Measurements from ENCODE around the gene ABCD3.
"Not testable (repeated sequence)": the region's sequence is repeated elsewhere in the genome, so short reads cannot be mapped to it uniquely, and the experiment has no call there.

The ABCD3 gene

GRCh38 chr1:94417978-94418663 is at the start of gene ABCD3:
Gene ABCD3 (plus strand): TSS chr1:94418389. CDS start chr1:94418479, 90 bp downstream.
- DNase-seq, result peak; percentile 98

GRCh38 chr1:94372771-94373170 is 45.4 kb upstream of the ABCD3 start:
- DNase-seq, result not testable (repeated sequence)

- not testable (repeated sequence) for DNase-seq
Observed at GRCh38 chr1:94373311-94373710, 44.9 kb upstream of the ABCD3 start.

GRCh38 chr1:94375666-94376065 is 42.5 kb upstream of the ABCD3 start:
- DNase-seq, result not testable (repeated sequence)

GRCh38 chr1:94378493-94378892 is 39.7 kb upstream of the ABCD3 start:
- not testable (repeated sequence) for DNase-seq

GRCh38 chr1:94379615-94380014 is 38.6 kb upstream of the ABCD3 start:
- DNase-seq, result no peak

GRCh38 chr1:94382201-94382600 is 36.0 kb upstream of the ABCD3 start:
- no peak for DNase-seq

GRCh38 chr1:94383966-94384408 is 34.2 kb upstream of the ABCD3 start:
- DNase-seq, result no peak

GRCh38 chr1:94384485-94385265 is 33.5 kb upstream of the ABCD3 start:
- no peak for DNase-seq

GRCh38 chr1:94385308-94385929 is 32.8 kb upstream of the ABCD3 start:
- peak; percentile 7 for DNase-seq

- DNase-seq, result no peak
Observed at GRCh38 chr1:94389298-94389697, 28.9 kb upstream of the ABCD3 start.

GRCh38 chr1:94394247-94394646 is 23.9 kb upstream of the ABCD3 start:
- no peak for DNase-seq

GRCh38 chr1:94395231-94395630 is 23.0 kb upstream of the ABCD3 start:
- DNase-seq, result no peak

- DNase-seq, result no peak
Observed at GRCh38 chr1:94395748-94396309, 22.4 kb upstream of the ABCD3 start.

- peak; percentile 35 for DNase-seq
Observed at GRCh38 chr1:94396356-94397010, 21.7 kb upstream of the ABCD3 start.

- DNase-seq, result no peak
Observed at GRCh38 chr1:94398356-94398755, 19.8 kb upstream of the ABCD3 start.

- no peak for DNase-seq
Observed at GRCh38 chr1:94399453-94399852, 18.7 kb upstream of the ABCD3 start.

- no peak for DNase-seq
Observed at GRCh38 chr1:94401206-94401605, 17.0 kb upstream of the ABCD3 start.

- no peak for DNase-seq
Observed at GRCh38 chr1:94406446-94406845, 11.7 kb upstream of the ABCD3 start.

- DNase-seq, result peak; percentile 29
Observed at GRCh38 chr1:94408104-94408830, 9.9 kb upstream of the ABCD3 start.

- DNase-seq, result no peak
Observed at GRCh38 chr1:94411237-94411636, 7.0 kb upstream of the ABCD3 start.

GRCh38 chr1:94413311-94413710 is 4.9 kb upstream of the ABCD3 start:
- no peak for DNase-seq

Data from NCI-H82 (cell line).